ENCODE measurements around the gene MYBPC3. TPM values are rescaled to one million over a fixed set of nuclear protein-coding genes. Genes with fewer than 3 reads are reported as not detected.

The MYBPC3 gene

DNA sequence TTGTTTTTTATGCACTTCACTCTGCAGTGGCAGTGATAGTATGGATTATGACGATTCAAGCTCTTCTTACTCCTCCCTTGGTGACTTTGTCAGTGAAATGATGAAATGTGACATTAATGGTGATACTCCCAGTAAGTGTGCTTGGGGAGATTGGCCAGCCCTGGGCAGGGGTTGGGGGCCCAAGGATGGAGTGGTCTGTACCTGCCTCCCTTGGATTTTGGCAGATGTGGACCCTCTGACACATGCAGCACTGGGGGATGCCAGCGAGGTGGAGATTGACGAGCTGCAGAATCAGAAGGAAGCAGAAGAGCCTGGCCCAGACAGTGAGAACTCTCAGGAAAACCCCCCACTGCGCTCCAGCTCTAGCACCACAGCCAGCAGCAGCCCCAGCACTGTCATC lies 68.4 kb downstream of the MYBPC3 start:
- no peaks in the 10 kb centered on the region for H3K4me1 ChIP-seq (ENCODE audit: control insufficient read depth in 2 of 2, insufficient read depth in 1 of 2, low read depth in 1 of 2, low read length in 2 of 2)
- no peak overlapping the region for H3K18ac ChIP-seq (ENCODE audit: low read length)
- H3K36me3 ChIP-seq (replicated peaks in 1 of 2; ENCODE audit: control insufficient read depth in 2 of 2, insufficient read depth in 2 of 2, low read length in 2 of 2): peaks cover 48 to 88% of the 10 kb centered on the region in 2 donors
- no peak overlapping the region for H2BK12ac ChIP-seq (ENCODE audit: low read length)
- H4K8ac ChIP-seq (ENCODE audit: low read depth, low read length): no peak overlapping the region
- no CpG with 5 or more reads among the region's 4 CpGs for WGBS, 2 donors (ENCODE audit: extremely low coverage in 2 of 2, insufficient read length in 2 of 2, insufficient replicate concordance in 1 of 2)
- no peak overlapping the region for H3K14ac ChIP-seq (ENCODE audit: low read length)
- H3K79me1 ChIP-seq (ENCODE audit: low read depth, low read length): peaks cover 2% of the 10 kb centered on the region
- DNase-seq (ENCODE audit: low spot score): no peak
- H3K9ac ChIP-seq (ENCODE audit: low read depth, low read length, poor library complexity): no peak overlapping the region
- H3K27me3 ChIP-seq (ENCODE audit: control insufficient read depth in 3 of 3, insufficient read depth in 3 of 3, low read depth in 1 of 3, low read length in 3 of 3): no peaks in the 10 kb centered on the region
- no peak overlapping the region for H3K27ac ChIP-seq (replicated peaks; ENCODE audit: low read length)
- no peak overlapping the region for H2BK15ac ChIP-seq (ENCODE audit: low read length)
- H2BK120ac ChIP-seq (ENCODE audit: low read depth, low read length): no peak overlapping the region
- H3K23ac ChIP-seq (ENCODE audit: low read depth, low read length, poor library complexity): no peak overlapping the region
- H2AK5ac ChIP-seq (ENCODE audit: low read depth, low read length): no peak overlapping the region
- H2BK5ac ChIP-seq (ENCODE audit: low read length): no peak overlapping the region
- H3K4me2 ChIP-seq (ENCODE audit: insufficient read depth, low read length, poor library complexity, severe bottlenecking): no peak overlapping the region
- H2AFZ ChIP-seq (ENCODE audit: low read length): no peak overlapping the region
- H4K91ac ChIP-seq (ENCODE audit: low read depth, low read length, poor library complexity): no peak overlapping the region
- no peak overlapping the region for H3K4ac ChIP-seq (ENCODE audit: low read length)
- H3K4me3 ChIP-seq (ENCODE audit: low read length in 2 of 2): no peak overlapping the region
- no peaks in the 10 kb centered on the region for H3K9me3 ChIP-seq (replicated peaks in 1 of 2; ENCODE audit: control insufficient read depth in 2 of 2, insufficient read depth in 1 of 2, low read depth in 1 of 2, low read length in 2 of 2)

DNA sequence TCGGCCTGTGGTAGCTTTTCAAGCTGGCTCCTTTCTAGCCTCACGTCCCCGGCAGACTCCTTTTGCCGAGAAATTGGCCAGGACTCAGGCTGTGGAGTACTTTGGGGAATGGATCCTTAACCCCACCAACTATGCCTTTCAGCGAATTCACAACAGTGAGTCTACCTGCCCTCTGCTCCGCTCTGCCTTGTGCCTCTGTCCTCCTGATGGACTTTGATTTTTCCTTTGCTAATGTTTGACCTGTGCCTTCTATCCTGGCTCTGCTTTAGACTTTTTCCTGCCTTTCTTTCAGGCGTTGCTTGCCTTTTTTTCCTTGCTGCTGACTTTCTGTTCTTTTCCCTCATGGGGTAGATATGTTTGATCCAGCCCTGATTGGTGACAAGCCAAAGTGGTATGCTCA lies 70.0 kb downstream of the MYBPC3 start:
- H3K4me2 ChIP-seq (ENCODE audit: insufficient read depth, low read length, poor library complexity, severe bottlenecking): no peak overlapping the region
- H3K4me1 ChIP-seq (ENCODE audit: control insufficient read depth in 2 of 2, insufficient read depth in 1 of 2, low read depth in 1 of 2, low read length in 2 of 2): no peaks in the 10 kb centered on the region
- H2AFZ ChIP-seq (ENCODE audit: low read length): no peak overlapping the region
- H3K4ac ChIP-seq (ENCODE audit: low read length): no peak overlapping the region
- H3K23ac ChIP-seq (ENCODE audit: low read depth, low read length, poor library complexity): no peak overlapping the region
- no peak overlapping the region for H3K14ac ChIP-seq (ENCODE audit: low read length)
- peaks cover 2% of the 10 kb centered on the region for H3K79me1 ChIP-seq (ENCODE audit: low read depth, low read length)
- H2BK5ac ChIP-seq (ENCODE audit: low read length): no peak overlapping the region
- no peak overlapping the region for H3K4me3 ChIP-seq (ENCODE audit: low read length in 2 of 2)
- no peaks in the 10 kb centered on the region for H3K9me3 ChIP-seq (replicated peaks in 1 of 2; ENCODE audit: control insufficient read depth in 2 of 2, insufficient read depth in 1 of 2, low read depth in 1 of 2, low read length in 2 of 2)
- H2BK15ac ChIP-seq (ENCODE audit: low read length): no peak overlapping the region
- H3K27ac ChIP-seq (replicated peaks; ENCODE audit: low read length): no peak overlapping the region
- H4K8ac ChIP-seq (ENCODE audit: low read depth, low read length): no peak overlapping the region
- no peak overlapping the region for H2BK120ac ChIP-seq (ENCODE audit: low read depth, low read length)
- H3K18ac ChIP-seq (ENCODE audit: low read length): no peak overlapping the region
- peaks cover 48 to 90% of the 10 kb centered on the region in 2 donors for H3K36me3 ChIP-seq (replicated peaks in 1 of 2; ENCODE audit: control insufficient read depth in 2 of 2, insufficient read depth in 2 of 2, low read length in 2 of 2)
- DNase-seq (ENCODE audit: low spot score): no peak
- WGBS, 2 donors (ENCODE audit: extremely low coverage in 2 of 2, insufficient read length in 2 of 2, insufficient replicate concordance in 1 of 2): no CpG with 5 or more reads among the region's 7 CpGs
- H3K9ac ChIP-seq (ENCODE audit: low read depth, low read length, poor library complexity): no peak overlapping the region
- H3K27me3 ChIP-seq (ENCODE audit: control insufficient read depth in 3 of 3, insufficient read depth in 3 of 3, low read depth in 1 of 3, low read length in 3 of 3): no peaks in the 10 kb centered on the region
- no peak overlapping the region for H2BK12ac ChIP-seq (ENCODE audit: low read length)
- no peak overlapping the region for H2AK5ac ChIP-seq (ENCODE audit: low read depth, low read length)
- no peak overlapping the region for H4K91ac ChIP-seq (ENCODE audit: low read depth, low read length, poor library complexity)

Small RNA genes within 50 kb of the gene (small RNA-seq; reads per million reads assigned to genes)
- not detected for gene MIR4487 (ENCODE audit: insufficient read depth)

Data from neuronal stem cell (in vitro differentiated cells).